Amniotic stem cell (primary cell): Measurements from ENCODE around the gene SH2D7.

ENCODE experiments used
- DNase-seq: peaks from one replicate; lab custom pipeline; 2025; lab: John Stamatoyannopoulos, UW

Gene SH2D7

DNA sequence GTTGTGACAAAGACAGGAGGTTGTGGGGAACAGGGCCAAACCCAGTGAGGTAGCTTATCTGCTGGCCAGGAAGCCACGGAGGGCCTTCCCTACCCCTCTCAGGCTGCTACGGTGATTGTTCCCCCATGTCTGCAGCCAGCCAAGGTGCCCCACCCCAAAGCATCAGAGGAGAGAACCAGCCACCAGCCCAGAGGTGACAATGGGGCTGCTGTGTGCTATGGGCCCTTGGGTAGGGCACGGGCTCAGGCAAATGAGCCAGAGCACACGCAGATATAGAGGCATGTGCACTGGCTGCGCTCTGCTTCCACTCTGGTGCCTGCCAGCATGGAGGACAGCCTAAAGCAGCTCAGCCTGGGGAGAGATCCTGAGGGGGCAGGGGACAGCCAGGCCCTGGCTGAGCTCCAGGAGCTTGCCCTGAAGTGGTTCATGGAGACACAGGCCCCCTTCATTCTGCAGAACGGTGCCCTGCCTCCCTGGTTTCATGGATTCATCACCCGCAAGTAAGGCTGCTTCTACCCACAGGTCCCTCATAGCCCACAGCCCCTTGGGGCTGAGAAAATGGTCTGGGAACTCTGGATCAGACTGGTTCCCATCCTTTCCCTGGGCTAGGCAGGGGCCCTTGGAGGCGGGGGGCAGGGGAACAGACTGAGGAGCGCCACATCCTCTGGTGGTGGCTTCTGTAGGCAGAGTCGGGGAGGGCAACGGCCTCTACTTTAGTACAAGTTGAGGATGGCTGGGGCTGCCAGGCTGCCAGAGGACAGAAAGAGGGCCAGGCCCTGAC is at the start of gene SH2D7:
Gene SH2D7, plus strand, starts transcription at position 301 of the 781 bp plus-strand sequence. Its CDS starts 24 bp downstream, at position 325.
- no peak for DNase-seq

DNA sequence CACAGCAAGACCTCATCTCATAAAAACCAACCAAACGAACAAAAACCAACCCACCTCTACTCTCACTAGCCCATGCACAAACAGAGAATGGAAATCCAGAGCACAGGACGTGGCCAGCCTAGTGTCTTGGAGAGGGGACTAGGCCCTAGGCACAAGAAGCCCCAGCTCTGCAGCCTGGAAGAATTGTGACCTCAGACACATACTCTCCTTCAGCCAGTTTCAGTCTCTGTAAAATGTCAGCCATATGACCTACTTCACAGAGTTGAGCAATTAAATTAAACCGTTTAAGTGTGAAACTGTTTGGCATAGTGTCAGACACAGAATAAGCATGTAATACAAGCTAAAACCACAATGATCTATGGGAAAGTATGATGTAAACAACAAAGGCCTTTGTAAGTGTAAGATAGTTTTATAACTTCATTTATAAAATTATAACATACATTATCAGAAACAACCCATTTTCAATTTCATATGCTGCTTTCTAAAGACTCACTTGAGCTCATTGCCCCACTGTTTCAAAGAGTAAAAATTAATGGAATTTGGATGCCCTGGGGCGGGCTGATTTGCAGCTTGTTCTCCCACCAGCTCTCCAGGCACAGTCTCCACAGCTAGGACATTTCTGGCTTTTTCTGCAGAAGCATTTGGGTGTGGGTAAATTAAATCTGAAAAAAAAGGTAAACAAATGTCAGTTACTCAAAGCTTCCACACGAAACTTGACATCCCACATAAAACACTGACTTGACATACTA is 47.8 kb upstream of the SH2D7 start:
- no peak for DNase-seq

DNA sequence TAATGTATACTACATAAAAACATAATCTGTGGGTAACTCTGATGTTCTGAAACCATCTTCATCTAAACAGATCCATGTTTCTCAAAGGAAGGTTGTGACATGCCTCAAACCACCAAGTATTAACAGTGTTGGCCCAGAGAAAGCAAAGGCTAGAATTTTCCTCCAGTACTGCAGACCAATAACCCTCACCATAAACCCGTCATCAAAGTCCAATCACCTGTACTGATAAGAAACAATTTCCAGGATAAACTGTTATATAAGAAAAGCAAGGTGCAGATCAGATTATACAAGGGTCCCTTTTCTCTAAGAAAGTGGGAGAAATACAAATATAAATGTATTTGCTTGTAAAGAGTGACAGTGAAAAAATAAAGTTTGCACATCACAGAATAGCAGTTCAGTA is 47.2 kb upstream of the SH2D7 start:
- no peak for DNase-seq

DNA sequence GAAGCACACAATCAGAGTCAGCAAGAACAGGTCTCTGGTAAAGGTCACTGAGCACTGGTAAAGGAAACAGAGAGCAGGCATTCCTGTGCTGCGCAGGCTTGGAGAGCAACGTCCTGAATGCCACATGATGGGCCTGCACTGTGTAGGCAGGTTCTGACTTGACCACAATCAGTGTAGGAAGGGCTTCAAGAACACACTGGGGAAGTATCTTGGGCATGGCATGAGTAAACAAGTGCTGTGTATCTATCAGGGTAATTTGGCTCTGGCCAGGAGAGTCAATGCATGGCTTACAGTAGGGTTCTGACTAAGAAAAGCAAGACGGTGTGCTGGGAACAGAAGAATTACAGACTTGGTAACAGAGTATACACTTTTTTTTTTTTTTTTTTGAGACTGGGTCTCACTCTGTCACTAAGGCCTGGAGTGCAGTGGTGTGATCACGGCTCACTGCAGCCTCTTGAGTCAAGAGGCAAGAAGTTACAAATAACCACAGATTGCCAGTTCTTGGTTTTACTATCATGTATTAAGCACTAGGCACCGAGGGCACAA is 45.5 kb upstream of the SH2D7 start:
- no peak for DNase-seq

DNA sequence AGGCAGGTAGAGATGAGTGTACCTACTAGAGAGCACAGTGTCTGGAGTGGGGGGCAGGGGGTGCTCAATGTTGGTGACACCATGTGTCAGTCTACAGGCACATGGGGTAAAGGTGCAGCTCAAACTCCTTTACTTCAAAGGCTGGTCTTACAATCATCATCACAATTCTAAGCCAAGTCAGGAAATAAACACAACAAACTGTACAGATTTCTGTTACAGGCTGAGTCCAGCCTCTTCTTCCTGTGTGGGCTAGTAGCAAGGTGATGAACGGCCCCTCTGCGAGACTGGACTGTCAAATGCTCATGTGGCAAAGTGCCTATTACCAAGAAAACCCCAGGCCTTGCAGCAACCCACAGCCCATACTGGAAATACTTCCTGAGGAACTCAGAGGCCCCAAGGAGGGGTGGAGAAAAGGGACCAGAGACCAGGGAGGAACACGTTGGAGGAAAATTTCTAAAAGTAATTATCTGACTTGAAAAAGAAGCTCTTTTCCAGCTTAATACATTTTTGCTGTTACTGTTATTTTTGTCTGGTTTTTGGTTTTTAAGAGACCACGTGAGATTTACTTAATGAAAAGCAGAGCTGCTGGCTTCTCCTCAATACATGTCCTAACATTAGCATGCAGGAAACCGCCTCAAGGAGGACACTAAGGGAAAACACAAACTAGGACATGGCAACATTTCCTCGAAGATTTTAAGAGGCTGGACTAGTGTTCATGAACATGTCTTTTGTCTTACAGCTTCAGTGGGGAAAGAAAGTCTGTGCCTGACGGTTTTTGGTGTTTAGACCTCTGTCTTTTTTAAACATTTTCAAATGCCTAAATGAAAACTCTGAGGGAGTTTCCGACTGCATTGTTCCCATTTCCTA is 44.4 kb upstream of the SH2D7 start:
- DNase-seq, result no peak

DNA sequence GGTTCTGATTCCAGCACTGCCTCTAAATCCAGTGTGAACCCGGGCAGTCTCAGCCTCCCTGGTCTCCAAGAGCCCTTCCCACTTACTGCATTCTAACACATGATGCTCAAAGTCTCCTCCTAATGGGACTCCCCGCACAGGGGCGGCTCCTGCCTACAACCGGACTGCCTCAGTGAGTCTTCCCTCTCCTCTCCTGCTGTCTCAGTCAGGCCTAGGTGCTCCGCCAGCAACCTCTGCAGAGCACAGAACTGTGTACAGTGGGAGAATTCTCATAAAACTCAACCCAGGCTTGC is 43.8 kb upstream of the SH2D7 start:
- no peak for DNase-seq

DNA sequence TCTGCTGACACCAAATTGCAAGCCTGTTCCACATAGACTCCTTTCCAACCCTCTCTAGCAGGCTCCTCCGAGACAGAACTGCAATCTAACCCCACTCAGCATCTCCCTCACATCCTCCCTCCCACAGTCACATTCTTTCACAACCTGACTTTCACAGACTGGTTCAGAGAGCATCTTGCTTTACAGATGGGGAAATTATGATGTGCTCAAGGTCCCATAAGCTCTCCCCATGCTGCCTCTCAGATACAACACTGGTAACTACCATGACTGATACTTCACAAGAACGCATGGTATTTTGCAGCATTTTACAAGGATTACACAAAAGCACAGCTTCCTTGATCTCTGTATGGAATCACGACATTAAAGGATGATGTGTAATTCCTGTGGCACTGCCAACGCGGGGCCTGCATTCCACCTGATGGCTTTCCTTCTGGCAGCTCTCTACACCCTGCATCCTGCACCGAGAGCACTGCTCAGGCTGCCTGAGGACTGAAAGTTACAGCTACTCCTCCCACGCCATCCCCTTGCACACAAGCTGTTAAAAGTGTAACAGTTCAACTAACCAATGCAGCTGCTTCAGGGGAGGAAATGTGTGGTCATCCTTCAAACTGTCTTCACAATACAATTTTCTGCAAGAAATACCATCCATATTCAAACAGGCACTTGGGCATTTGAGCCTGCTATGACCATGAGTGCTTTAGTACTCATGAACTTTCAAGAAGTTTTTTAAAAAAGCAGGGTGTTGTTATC is 42.5 kb upstream of the SH2D7 start:
- DNase-seq, result peak; percentile 48

DNA sequence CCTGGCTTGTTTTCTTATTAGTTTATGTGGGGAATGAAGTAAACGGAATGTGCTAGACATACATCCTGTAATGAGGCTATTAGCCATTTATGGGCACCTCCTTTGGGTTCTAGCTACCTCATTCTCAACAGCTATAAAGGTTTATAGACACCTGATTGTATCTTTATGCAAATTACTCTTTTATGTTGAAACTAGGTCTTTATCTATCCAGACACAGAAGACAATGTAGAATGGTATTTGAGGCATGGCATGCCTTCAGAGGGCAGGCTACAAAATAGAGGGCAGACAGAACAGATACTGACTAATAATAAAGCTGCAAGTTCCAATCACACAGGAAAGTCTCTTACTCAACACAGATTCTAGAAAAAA is 41.9 kb upstream of the SH2D7 start:
- DNase-seq, result no peak

DNA sequence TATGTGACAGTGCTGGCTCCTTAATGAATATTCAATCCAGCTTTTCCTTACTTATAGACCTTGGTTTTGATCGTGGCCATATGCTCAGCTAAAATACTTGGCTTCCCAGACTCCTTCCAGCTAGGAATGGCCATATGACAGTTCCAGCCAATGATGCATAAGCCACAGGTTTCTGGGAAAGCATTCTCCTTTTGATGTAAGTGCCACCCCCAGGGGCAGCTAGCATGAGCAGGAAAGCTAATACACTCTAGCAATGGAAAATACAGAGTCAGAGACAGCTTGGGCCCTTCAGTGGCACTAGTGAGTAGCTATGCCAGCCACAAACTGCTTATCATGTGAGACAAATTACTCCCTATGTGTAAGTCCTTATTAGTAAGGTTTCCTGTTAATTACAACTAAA is 41.5 kb upstream of the SH2D7 start:
- no peak for DNase-seq

DNA sequence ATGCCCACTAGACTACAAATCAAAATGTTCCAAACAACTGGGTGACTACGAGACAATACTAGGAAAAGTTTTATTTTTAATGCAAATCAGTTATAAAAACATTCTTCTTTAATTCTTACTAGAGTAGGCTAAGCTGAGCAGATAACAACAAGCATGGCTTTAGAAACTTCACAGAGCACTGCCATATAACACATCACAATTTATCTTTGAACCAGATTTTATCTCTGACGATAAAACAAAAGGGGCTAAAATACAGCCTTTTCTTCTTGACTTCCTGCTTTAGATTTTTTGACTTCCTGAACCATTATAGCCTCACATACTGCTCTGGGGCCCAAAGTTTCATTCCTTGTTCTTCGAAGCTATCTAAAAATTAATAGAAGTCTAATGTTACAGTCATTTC is 40.8 kb upstream of the SH2D7 start:
- no peak for DNase-seq

DNA sequence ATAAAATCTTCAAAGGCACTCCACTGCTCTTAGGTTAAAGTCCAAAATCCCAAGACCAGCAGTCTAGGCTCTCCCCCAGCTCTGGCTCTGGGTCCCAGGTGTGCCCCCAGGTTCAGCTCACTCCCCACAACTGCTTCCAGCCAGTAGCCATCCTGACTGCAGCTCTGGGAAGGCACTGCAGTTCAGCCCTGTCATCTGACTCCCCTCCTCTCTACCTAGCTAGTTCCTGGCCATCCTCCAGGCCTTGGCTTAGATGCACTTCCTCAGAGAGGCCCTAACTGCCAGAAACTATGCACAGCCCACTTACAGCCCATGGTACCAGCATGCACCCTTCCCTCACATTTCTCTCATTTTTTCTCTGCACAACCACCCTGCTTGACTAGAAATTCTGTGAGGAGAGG is 40.4 kb upstream of the SH2D7 start:
- DNase-seq, result no peak

DNA sequence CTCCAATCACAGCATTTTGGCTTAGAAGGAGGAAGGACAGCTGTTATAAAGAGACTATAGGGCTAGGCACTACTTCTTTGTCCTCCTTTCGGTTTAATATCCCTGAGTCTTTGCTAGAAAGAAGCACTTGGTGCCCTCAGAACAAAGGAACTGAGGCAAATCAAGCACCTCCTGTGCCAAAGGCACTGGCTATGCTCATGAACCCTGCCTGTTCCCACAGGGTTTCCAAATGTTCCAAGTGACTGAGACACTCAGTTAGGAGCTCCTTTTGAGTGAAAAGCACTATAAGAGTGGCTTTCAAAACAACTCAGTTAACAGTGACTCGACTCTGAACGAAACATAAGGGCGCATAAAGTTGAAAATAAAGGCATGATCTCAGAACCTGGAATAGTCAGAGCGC is 39.8 kb upstream of the SH2D7 start:
- no peak for DNase-seq

DNA sequence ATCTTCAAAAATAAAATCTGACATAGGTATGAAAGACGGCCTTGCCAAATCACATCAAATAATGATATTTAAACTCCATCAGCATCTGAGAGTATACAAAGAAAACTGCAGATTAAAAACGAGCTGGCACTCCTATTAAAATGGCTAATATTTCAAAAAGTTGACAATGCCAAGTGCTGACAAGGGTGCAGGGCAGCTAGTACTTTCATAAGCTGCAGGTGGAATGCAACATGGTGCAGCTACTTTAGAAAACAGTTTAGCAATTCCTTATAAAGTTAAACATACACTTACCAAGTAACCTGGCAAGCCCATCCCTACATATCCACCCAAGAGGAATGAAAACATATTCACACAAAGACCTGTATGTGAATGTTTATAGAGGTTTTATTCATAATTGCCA is 37.8 kb upstream of the SH2D7 start:
- no peak for DNase-seq

DNA sequence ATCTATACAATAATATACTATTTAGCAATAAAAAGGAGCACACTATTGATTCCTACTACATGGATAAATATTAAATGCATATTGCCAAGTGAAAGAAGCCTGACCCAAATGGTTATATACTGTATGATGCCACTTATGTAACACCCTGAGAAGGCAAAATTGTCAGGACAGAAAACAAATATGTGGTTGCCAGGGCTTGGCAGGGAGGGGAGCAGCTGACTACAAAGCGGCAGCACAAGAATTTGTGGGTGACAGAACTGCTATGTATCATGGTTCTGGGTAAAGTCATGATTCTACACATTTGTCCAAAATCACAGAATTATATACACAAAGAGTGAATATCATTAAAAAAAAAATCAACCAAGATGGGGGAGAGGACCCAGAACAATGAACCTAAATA is 37.4 kb upstream of the SH2D7 start:
- DNase-seq, result no peak

DNA sequence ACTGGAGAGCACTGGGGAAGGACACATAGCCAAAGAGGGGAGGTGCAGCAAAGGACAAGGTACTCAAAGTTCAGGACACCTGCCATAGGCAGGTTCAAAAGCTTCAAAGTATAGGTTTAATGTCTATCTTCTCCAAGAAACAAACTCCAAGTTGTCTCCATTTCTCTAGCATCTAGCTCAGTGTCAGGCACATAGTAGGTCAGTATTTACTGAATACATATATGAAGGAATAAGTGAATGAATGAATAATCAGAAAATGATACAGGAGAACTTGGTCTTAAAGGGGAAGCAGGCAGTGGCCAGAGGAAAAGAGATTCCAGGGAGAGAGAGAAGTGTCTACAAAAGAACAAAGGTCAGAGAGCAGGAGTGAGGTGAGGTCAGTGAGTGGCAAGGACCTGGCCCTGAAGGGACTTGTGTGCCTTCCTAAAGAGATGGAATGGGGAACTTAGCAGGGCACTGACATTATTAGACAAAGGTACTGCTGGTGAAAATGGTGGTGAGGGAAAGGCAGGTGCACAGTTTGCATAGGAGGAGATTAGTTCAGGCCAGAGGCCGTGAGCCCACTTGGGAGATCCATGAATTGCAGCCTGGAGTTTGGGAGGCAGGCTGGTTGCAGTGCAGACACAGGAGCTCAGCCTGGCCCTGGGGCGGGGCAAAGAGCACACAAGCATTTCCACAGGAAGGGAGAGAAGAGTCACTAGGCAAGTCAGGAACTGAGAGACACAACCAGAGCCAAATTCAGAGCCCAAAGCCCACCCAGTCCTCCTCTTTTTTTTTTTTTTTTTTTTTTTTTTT is 36.2 kb upstream of the SH2D7 start:
- no peak for DNase-seq

DNA sequence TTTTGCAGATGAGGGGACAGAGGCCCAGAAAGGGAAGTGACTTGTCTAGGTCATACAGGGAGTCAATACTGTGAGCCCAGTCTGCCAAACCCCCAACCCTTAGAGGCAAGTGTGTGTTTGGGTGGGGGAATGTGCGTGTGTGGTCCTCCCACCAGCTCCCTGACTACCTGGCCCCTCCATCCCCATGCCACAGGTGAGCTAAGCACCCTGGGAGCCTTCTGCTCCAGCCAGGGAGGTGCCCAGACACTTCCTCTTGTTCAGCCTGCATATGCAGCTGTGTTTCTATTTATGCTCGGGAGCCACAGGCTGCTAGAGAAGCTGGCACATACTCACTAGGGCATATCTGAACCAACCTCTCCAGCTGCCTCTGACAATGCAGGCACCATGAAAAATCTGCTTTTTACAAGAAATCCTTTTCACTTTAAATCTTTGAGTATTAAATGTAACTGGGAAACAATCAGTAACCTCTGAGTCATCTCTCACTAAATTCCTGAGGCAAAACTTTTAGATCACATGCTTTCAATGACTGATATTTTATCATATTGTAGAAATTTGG is 35.6 kb upstream of the SH2D7 start:
- no peak for DNase-seq

DNA sequence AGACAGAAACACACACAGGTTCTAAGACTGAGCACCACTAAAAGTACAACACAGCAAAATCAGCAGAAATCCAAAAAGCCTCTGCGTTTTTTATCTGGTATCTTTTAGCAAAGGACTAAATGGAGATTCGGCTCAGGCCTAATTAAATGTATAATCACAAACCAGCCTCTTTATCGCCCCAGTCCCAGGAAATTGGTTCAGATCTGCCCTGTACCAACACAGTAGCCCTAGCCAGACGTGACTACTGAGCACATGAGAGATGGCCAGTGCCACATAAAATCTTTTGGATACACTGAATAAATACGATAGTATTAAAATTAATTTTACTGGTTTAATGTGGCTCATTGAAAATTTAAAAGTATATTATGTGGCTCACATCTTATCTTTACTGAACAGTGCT is 34.6 kb upstream of the SH2D7 start:
- no peak for DNase-seq

DNA sequence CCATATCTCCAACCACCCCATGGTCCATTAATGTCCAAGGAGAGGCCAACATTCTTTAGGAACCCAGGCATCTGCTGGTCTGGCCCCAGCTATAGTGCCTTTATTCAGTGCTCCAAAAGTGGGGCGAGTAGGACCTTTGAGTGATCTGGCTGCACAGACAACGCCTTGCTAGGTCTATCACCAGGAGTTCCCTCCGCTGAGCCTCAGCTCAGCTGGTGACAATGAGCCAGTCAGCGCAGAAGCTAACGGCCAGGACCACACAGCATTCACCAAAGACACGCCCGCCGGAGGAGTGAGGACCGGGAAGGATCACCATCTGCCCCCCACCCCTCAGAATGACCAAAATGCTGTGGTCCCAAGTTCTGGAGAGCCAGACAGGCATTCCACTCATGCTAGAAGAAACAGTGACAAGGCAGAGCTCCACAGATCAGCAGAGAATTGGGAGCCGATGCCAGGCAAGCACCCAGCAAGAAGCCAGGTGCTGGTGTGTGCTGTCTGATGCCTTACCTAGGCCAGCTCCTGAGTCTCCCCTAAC is 33.9 kb upstream of the SH2D7 start:
- no peak for DNase-seq

DNA sequence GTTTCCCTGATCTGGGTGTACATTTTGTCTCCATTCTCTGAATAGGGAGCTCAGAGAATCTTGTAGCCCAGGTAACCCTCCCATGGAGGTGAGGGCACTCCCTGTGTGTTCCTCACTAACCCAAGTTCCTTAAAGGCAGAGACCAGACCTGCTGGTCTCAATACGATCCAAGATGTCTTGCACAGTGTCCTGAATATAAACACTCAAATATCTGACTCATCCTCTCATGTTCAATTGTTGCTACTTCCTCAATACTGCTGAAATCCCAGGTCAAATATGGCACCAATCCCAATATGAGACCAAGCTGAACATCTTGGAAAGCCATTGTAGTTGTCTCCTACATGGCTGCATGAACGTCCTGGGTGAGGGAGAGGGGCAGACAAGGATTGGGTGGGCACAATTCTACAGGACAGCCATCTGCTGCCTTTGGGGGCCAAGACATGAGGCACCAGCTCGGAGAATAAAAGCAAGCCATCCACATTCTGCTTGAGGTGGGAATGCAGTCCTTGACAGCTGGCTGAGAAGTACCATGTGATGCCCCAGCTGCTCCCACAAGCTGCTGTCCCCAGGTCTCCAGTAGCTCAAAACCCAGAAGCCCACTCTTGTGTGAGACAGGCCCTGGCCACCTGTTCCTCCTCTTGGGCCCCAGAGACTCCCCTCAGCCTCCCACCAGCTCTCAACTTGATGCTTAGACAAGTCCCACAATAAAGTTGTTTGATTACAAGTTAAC is 33.1 kb upstream of the SH2D7 start:
- no peak for DNase-seq

DNA sequence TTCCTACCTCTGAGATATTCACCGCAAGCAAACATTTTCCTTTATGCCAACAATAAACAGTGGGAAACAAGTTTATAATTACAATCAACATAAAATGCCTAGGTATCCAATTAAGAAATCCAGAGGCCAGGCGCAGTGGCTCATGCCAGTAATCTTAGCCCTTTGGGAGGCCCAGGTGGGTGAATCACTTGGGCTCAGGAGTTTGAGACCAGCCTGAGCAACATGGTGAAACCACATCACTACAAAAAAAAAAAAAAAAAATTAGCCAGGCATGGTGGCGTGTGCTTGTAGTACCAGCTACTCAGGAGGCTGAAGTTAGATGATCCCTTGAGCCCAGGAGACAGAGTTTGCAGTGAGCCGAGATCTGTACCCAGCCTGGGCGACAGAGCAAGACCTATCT is 32.1 kb upstream of the SH2D7 start:
- DNase-seq, result no peak
